IPS-NIHi7 (cell line): ENCODE results near the gene KRTAP29-1.

Experiments
- DNase-seq: peaks from one replicate; pipeline ENCODE4 v3.0.0; 2012; ENCODE audit warnings: mixed read lengths; ENCODE audit errors: extremely low spot score

KRTAP29-1 gene

DNA sequence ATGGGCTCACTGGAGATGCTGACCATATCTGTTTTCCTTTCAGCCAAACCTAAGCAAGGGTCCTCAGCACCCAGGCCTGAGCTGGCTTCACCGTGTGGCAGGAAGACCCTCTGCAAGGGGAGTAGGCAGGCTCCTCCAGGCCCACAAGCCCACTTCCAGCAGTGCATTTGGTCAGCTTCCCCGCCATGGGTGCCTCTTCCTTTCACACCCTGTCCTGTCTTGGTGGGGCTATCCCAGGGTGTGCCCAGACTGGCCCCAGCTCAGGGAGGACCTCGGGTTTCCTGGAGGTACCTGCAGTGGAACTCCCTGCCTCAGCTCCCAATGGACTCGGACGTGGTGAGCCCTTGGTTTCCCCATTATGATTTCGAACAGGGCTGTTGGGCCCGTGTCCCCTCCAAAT is 25.6 kb upstream of the KRTAP29-1 start:
- no peak for DNase-seq

DNA sequence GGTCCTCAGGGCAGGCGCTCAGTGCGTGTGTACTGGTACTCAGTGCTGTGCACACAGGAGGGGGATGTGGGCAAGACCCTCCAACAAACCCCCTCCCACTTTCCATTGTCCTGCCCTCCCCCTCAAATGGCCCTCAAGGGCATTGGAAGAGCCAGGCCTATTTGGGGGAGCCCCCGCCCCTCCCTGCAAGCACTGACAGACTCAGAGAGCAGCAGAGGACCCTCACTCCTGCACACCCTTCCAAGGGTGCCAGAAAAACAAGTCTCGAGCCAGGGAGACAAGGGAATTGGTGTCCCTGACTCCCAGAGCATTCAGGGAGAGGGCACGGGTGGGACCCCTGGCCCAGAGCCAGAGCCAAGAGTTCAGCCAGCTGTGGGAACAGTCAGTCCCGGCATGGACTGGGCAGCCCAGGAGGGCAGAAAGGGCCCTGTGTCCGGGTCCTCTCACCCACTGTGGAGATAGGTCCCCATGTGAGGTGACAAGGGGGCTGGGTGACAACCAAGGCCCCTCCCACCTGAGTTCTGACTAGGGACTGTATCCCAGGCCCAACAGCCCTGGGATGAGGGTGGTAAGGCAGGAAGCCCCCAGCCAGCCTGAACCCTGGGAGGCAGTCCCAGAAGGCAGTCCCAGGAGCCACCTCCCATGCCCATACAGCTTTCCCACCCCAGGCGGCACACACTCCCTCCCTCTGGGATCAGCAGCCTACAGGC is 24.9 kb upstream of the KRTAP29-1 start:
- no peak for DNase-seq

DNA sequence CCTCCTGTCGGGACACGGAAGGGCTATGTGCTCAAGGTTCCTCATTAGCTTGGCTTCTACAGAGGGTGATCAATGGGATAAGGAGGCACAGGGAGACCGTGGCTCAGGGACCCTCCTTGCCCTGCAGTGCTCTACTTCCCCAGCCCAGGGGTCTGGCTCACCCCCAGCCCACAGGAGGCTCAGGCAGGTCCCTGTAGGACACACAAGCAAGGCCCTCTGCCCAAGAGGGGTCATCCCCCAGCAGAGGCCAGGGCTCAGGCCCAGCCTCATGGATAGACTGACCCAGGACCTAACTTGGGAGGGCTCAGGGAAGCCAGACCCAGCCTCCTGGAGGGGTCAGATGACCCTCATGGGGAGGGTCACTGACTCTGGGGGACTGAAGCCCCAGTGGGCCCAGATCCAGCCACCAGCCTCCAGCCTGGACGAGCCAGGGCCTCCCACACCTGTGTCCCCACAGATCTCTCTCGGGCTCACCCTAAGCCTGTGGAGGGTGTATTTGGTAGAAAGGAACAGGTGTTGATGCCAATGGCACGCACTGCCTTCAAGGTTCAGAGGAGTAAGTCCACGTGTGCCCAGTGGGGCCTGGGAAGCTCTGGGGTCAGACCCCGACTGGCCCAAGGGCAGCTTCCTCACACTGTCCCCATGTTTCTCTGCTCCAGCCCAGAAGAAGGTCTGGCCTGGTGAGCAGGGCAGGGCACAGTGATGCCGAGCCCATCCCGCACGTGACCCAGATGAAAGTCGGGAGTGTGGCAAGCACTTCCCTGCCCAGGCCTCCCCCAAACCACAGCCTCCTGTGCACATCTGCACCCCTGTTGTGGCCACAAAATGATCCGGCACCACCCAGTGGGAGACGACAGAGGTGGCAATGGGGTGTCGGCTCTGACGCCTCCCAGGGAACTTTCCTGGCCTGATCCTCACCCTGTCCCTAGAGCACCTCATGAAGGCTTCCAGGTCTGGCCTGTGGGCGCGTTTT is 23.8 kb upstream of the KRTAP29-1 start:
- no peak for DNase-seq

DNA sequence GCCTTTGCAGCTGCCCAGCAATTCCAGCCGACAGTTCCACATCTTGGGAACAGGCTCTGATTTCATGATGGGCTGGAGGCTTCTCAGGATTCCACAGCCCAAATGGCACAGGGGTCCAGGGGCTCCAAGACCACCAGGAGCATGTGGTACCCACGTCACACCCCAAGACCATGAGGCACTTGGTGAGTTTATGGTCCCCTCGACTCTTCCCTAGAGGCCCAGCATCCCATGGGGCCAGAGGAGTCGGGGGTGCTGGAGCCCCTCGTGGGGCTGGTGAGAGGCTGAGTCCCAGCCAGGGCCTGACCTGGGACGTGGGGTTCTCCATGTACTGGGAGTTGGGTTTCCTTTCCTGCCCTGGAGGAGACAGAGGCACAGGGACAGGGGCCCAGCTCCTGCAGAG is 23.0 kb upstream of the KRTAP29-1 start:
- DNase-seq = no peak

DNA sequence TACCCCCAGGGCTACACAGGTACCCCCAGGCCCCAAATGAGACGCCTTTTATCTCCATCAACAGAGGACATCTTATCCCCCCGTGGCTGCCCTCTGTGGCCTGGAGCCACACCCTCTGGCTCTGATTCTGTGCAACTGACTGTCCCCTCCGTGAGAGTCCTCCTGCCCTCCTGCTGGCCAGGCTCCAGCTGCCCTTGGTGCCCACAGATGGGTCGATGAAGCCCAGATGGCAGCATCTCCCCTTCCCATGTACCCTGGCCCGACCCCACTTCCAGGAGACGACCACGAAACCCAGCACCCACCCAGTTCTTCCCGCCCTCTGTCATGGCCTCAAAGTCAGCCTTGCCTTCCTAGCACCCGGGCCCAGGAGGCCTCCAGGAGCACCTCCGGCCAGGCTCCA is 22.5 kb upstream of the KRTAP29-1 start:
- DNase-seq = no peak

DNA sequence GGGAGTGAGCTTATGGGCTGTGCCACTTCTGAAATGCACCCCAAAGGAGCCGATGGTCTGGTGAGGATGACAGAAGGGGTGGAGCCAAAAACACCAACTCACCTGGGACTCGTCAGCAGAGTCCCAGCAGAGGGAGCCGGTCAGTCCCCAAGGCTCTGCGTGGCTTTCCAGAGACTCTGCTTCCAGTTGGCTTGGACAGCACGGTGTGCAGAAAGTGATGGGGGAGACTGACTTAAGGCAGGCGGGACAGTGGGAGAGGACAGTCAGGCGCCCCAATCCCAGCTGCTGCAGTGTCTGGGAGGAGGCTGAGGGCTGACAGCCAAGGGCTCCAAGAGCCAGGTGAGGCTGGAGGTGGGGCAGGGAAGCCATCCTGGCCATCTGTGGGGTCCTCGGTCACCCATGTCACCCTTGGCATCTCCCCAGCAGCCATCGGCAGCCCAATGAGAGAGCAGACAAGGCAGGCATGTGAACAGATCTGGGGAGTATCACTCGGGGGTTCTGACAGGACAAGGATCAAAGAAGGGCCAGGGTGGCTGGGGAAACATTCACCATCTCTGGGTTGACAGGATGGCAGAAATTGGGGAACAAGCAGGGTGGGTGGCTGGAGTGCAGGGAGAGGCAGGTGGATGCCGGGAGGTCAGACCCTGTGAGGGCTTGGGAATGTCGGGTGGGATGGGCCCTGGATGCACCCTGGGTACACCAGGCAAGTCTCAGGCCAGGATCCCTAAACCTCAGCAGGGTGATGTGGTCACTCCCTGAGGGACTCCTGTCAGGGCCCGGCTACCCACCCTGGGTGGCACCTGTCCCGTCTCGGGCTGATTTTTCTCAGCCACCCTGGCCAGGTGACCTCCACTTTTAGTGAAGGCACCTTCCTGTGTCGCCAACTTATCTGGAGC is 21.8 kb upstream of the KRTAP29-1 start:
- DNase-seq = peak; percentile 73

DNA sequence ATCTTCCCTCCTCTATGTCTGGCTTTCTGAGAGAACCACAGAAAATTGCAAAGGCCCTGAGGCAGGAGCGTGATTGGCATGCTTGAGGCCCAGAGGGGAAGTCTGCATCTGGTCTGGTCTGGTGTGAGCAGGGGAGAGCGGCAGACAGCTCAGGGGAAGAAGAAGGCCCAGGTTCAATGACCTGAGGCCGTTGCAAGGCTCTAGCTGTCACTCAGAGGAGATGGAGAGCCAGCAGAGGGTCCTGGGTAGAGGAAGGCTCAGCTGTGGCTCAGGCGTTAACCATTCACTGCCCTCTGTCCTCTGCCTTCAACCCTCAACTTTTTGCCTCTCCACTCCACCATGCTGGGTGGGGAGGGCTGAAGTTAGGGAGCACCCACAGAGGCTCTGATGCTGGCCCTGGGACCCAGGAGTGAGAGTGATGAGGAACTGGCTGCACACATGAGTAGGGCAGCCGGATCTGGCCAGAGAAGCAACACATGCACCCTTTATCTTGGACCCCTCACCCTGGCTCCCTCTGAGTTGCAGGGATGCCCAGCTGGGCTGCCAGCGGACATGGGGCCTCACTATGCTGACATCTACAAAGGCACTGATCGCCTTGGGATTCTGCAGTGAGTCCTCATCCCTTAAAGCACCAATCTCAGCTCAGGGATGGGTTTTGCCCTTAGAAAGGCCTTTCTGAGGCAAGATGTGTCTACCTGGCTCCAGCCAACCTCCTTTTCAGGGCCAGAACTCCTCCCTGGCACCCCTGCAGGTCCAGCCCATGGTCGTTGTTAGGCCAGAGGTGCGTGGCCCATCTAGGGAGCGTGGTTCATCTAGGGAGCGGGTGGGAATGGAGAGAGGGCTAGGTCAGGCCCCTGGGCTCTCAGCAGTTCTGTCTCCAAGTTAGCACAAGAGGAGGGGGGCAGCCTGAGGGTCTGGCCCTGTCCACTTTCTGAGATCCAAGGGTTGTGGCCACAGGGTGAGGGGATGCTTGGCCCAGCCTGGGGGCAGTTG is 20.5 kb upstream of the KRTAP29-1 start:
- no peak for DNase-seq

DNA sequence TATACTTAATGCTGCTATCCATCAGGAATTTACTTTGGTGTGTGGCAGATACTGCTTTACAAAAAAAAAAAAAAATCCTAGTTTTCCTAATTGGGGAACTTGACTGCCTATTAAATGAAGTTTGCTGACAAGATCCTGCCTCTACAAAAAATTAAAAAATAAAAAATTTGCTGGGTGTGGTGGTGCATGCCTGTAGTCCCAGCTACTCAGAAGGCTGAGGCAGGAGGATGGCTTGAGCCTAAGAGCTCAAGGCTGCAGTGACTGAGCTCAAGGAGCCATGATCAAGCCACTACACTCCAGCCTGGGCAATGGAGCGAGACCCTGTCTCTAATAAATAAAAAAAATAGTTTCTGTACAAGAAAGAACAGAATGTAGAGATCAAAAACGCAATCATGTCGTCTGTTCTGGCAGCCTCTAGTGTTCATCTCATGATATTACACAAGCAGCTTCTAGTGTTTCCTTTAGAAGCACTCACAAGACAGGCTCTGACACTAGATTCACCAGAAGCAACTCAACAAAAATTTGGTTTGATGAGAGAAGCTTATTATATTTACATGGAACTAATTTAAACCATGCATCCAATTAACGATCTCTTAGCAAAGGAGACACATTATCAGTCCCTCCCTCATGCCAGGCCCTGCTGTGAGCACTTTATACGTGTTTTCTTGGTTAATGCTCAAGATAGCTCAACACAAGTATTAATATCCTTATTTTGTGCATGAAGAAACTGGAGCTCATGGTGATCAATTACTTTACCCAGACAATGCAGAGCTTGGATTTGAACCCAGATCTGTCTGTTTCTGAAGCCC is 19.6 kb upstream of the KRTAP29-1 start:
- peak; percentile 49 for DNase-seq

DNA sequence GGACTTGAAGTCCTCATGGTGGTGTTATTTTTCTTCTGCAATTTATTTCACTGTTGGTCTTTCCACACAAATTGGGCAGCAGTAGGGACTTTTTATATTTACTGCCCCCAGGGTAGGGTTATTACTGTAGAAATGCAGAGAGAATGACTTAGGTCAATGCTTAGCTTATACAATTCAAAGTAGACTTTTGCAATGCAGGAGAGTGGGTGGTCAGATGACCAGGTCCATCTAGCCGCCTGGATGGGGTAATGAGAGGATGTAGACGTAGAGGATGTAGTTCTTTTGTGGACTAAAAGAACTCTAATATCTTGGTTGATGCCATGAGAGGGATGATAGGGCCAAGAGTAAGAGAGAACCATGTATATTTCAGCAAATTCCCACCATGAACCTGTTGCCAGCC is 15.6 kb upstream of the KRTAP29-1 start:
- DNase-seq = no peak

DNA sequence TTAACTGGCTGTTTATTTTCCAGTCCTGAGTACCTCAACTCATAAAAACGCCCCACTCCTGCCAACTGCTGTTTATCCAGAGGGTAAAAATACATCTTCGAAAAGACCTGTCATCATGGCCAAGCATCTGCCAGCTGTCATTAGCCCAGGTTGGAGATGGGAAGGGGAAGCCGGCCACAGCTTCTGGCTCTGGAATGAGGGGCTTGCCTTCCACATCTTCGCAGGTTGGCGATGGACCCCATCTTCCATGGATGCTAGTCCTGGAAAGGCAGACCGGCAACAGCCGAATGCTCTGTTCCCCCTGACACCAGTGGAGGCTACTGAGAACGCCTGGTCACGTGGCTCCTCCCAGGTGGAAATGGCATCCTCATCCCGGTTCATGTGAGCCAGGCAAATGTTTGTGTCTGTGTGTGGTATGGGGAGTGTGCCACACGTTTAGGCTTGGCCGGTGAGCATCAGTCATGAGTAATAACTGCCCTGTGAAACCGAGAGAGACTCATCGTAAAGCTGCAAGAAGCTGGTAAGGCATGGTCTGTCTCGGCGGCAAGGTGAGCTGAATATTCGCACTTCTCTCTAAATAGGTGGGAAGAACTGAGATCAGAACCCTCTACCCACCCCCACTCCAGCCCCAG is 13.3 kb upstream of the KRTAP29-1 start:
- no peak for DNase-seq

DNA sequence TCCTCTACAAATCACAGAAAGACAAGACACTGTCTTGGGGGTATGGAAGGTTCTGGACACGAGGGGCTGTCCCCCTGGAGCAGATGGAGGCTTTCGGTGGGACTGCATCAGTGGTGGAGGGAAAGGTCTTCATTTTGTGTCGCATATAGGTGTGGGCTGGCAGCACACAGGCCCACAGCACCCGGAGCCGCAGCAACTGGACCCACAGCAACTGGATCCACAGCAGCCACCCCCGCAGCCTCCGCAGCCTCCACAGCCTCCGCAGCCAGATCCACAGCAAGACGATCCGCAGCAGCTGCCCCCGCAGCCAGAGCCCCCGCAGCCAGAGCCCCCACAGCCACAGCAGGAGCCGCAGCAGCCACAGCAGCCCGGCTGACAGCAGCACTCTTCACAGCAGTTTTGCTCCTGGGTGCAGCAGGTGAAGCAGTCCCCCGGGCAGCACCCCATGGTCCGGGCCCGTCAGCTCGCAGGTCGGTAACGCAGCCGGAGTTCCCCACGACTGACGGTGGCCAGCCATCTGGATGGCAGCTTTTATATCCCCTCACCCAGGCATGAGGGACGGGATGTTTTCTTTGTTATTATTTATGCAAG is 12.6 kb upstream of the KRTAP29-1 start, which contains the start of gene KRTAP17-1:
Gene KRTAP17-1, minus strand, starts transcription at position 507 of the 591 bp plus-strand sequence. Its CDS starts 60 bp downstream, at position 447.
- no peak for DNase-seq

DNA sequence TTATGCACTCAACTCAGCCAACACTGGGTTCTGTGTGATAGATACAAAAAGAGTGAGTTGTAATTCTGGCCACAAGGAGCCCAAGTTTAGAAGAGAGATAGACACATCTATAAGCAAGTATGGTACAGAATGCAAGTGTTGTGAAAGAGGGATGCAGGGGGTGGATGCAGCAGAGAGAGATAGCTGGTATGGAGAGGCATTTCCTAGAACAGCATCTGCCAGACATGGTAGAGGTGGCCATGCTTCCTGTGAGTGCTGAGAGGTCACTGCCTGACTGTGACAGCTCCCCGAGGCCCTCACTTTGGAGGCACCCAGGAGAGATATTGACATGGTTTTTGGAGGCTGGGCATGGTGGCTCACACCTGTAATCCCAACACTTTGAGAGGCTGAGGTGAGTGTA is 8.5 kb upstream of the KRTAP29-1 start:
- no peak for DNase-seq

DNA sequence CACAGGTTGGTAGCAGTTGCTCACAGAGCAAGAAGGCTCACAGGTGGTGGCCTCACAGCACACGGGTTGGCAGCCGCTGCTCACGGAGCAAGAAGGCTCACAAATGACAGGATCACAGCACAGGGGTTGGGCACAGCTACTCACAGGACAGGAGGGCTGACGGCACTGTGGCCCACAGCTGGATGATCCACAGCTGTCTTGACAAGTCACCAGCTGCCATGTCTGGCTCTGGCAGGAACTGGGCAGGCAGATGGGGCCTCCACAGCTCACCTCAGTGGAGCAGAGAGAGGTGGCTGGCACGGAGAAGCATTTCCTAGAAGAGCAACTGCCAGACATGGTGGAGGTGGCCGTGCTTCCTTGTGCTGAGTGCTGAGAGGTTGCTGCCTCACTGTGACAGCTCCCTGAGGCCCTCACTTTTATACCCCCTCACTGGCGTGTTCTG is 6.3 kb upstream of the KRTAP29-1 start, which contains the start of gene KRTAP16-1:
Gene KRTAP16-1, minus strand, starts transcription at position 392 of the 442 bp plus-strand sequence. Its CDS starts 56 bp downstream, at position 336.
- DNase-seq = no peak

DNA sequence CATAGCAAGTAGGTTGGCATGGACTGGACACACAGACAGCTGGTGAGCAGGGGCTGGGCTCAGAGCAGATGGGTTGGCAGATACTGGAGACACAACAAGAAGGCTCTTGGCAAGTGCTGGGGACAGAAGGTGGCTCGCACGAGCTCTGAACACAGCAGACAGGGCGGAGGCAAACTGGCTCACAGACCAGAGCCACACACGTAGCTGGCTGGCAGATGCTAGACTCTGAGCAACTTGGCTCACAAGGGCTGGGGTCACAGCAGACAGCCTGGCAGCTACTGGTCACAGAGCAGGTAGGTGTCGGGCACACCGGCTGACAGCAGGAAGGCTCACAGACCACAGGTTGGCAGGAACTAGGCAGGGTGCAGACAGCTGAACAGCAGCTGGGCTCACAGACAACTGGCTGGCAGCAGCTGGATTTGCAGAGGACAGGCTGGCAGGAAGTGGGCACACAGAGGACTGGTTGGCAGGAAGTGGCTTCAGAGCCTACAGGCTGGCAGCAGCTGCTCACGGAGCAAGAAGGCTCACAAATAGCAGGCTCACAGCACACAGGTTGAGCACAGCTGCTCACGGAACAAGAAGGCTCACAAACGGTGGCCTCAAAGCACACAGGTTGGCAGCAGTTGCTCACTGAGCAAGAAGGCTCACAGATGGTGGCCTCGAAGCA is 5.7 kb upstream of the KRTAP29-1 start:
- no peak for DNase-seq

DNA sequence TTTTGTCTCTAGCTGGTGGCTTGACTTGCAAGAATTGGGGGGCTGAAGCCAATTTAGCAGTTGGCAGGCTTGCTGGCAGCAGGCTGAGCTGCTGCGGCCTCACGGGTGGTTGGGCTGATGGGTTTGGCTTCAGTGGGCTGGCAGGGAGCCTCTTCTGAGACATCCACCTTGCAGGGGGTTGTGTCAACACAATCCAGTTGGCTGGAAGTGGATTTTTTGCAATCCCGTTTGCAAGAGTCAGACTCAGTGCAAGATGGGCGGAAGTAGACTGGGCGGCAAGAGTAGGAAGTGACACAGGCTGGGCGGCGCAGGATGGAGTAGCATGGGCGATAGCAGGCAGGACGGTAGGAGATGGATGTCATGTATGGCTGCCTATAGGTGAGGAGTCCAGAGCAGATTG is 5.0 kb upstream of the KRTAP29-1 start:
- DNase-seq = no peak

DNA sequence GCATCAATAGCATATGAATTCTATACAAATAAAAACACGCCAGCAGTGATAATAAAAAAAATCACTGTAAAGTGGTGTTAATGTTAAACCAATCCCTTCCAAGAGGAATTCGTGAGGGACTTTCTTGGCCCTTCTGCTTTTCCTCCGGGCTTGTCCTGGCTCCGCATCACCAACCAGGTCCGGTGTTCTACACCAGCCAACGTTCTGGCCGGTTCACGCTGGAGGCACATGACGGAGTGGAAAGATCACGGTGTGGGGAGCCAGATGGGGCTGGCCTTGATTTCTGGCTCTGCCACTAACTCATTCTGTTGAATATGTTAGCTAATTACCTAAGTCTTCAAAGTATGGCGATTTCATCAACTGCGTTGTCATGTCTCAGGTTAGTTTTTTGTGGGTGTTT is 1.4 kb upstream of the KRTAP29-1 start:
- DNase-seq = no peak

DNA sequence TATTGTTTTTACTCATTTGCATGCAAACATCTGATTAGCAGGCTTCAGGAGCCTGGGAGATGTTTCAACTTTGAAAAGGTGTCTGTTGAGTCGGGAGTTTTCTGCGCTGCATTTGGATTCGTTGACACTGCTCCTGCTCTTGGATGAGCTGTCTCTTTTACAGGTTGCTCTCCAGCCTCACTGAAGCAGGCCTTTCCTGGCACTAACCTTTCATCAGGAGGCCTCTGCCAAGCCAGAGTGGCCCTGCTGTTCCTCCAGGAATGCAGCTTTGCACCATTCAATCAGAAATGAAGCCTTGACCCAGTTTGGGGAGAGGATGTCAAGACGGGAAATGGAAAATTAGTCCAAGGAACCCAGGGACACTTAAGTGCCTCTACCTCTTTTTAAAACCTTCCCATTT is 330 bp upstream of the KRTAP29-1 start:
- DNase-seq = no peak

DNA sequence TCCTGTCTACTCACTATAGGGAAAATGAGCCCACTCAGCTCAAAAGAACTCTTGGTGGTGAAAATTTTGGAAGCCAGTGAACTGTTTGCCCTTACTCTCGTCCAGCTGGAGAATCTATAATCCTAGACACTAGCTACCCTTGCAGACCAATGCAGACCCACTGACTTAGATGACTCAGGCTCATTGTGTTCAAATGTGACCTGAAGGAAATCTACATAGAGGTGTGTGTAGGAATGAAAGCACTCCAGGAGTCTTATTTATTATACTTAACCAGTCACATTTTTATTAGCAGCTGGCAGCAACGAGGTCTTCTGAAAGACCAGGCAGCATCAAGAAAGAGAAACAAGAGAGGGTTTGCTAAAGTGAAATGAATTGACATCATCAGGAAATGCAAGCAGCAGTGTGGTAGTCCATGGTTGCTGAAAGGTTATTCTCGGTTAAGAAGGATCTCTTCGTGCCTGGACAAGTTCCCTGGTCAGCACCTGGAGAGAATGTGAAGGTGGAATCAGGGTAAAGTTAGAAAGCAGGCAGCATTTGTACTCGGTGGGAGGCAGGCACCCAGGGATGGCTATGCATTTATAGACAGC is 1.4 kb downstream of the KRTAP29-1 start:
- no peak for DNase-seq
